A549 (cell line): ENCODE measurements around the gene CR1. TPM values are rescaled to one million over a fixed set of nuclear protein-coding genes. Genes with fewer than 3 reads are reported as not detected.
A peak's percentile ranks its signal among the peaks of the same experiment; 100 is the strongest.
"Not testable (repeated sequence)": the region's sequence is repeated elsewhere in the genome, so short reads cannot be mapped to it uniquely, and the experiment has no call there.

Source experiments
- ATAC-seq, 2 experiments: fragments of 200-7000 bp in 1 of 2; fragments of >200 bp in 1 of 2; cut with Nextera tagmentation in 1 of 2; cut with Tn5 transposase in 1 of 2; 3 replicates each; pipeline versions ENCODE4 v1.8.0 to v1.9.1; 2018 to 2020; ENCODE audit warnings: mild to moderate bottlenecking in 1 of 2, moderate library complexity in 1 of 2
- CTCF ChIA-PET: fragments of 300-600 bp; sonication (Branson Sonifier 250); formaldehyde crosslinking; extraction: SDS; loops from one replicate; lab custom pipeline; 2021; ENCODE audit warnings: antibody characterized with exemption, inconsistent platforms; lab: Yijun Ruan, JAX
- POLR2A ChIA-PET: fragments of 350-600 bp; formaldehyde crosslinking; extraction: SDS; loops from one replicate; lab custom pipeline; 2021; ENCODE audit warnings: antibody characterized with exemption, inconsistent platforms; lab: Yijun Ruan, JAX
- DNase-seq, 2 experiments: peaks; one replicate each; pipeline versions ENCODE4 v3.0.0 to v3.0.0-alpha.2; 2011 to 2016; ENCODE audit warnings: low read depth in 1 of 2, low spot score in 1 of 2
- FAIRE-seq: peaks from 2 replicates; lab custom pipeline; 2011; peaks lifted over from hg19 to GRCh38; lab: Jason Lieb, UNC
- H3K27ac ChIP-seq, 2 experiments: fragments of >200 bp; sonication (Bioruptor Twin); formaldehyde crosslinking; 3 replicates each; pipeline ENCODE4 v1.5.1; 2016 to 2017
- H3K4me1 ChIP-seq: fragments of >200 bp; sonication (Bioruptor Twin); formaldehyde crosslinking; 3 replicates; pipeline ENCODE4 v1.6.1; 2016
- H3K4me2 ChIP-seq: fragments of >200 bp; sonication (Bioruptor Twin); formaldehyde crosslinking; 3 replicates; pipeline ENCODE4 v1.6.1; 2016
- H3K4me3 ChIP-seq: fragments of >200 bp; sonication (Bioruptor Twin); formaldehyde crosslinking; 3 replicates; pipeline ENCODE4 v1.5.1; 2016
- H3K9me3 ChIP-seq: fragments of >200 bp; sonication (Bioruptor Twin); formaldehyde crosslinking; 3 replicates; pipeline ENCODE4 v1.6.1; 2016
- BCL3 ChIP-seq: fragments of >200 bp; sonication (Bioruptor Twin); formaldehyde crosslinking; IDR thresholded peaks from 3 replicates; pipeline ENCODE4 v1.6.1; 2016
- BHLHE40 ChIP-seq: IDR thresholded peaks from 2 replicates; pipeline ENCODE4 v1.6.1; 2012; ENCODE audit warnings: low read depth, low read length, inconsistent platforms
- CHD4 ChIP-seq: fragments of 200-600 bp; sonication (generic); IDR thresholded peaks from 2 replicates; pipeline ENCODE4 v1.6.1; 2016; ENCODE audit warnings: antibody characterized with exemption, mild to moderate bottlenecking, borderline replicate concordance
- CTCF ChIP-seq: fragments of >200 bp; sonication (Bioruptor Twin); formaldehyde crosslinking; IDR thresholded peaks from 3 replicates; pipeline ENCODE4 v1.5.1; 2016
- EHMT2 ChIP-seq: fragments of 200-600 bp; sonication (generic); IDR thresholded peaks from 2 replicates; pipeline ENCODE4 v1.6.1; 2016; ENCODE audit warnings: antibody characterized with exemption, low read depth, mild to moderate bottlenecking, moderate library complexity
- EP300 ChIP-seq, 2 experiments: fragments of >200 bp; sonication (Bioruptor Twin); formaldehyde crosslinking; IDR thresholded peaks; 2 replicates in 1 of 2; 3 replicates in 1 of 2; pipeline ENCODE4 v1.6.1; 2016 to 2017
- FOSL2 ChIP-seq, 2 experiments: fragments of 450-650 bp in 1 of 2; fragments of >200 bp in 1 of 2; sonication (Bioruptor Twin) in 1 of 2; formaldehyde crosslinking; IDR thresholded peaks; 2 replicates each; pipeline versions ENCODE4 v1.5.0 to v1.6.1; 2016 to 2020; ENCODE audit warnings: mild to moderate bottlenecking in 1 of 2, moderate library complexity in 1 of 2
- HES2 ChIP-seq: fragments of >200 bp; sonication (Bioruptor Twin); formaldehyde crosslinking; IDR thresholded peaks from 2 replicates; pipeline ENCODE4 v1.6.1; 2016
- HOXB5 ChIP-seq: fragments of 250-450 bp; sonication (Bioruptor Pico); IDR thresholded peaks from 2 replicates; pipeline ENCODE4 v1.5.0; 2020; ENCODE audit warnings: mild to moderate bottlenecking, moderate library complexity
- JUN ChIP-seq, 2 experiments: fragments of >200 bp; sonication (Bioruptor Twin); formaldehyde crosslinking; IDR thresholded peaks; 2 replicates in 1 of 2; 3 replicates in 1 of 2; pipeline ENCODE4 v1.6.1; 2016 to 2017
- MAFK ChIP-seq: fragments of 450-650 bp; IDR thresholded peaks from 2 replicates; pipeline ENCODE4 v1.6.1; 2014; ENCODE audit not compliant: partially characterized antibody
- MAZ ChIP-seq: fragments of 150-350 bp; IDR thresholded peaks from 2 replicates; pipeline ENCODE4 v1.6.1; 2014; ENCODE audit warnings: antibody characterized with exemption, low read depth, low read length, borderline replicate concordance
- MYC ChIP-seq: IDR thresholded peaks from 2 replicates; pipeline ENCODE4 v1.6.1; 2012; ENCODE audit warnings: mild to moderate bottlenecking, inconsistent platforms, low read length, improper control_type of control experiment, borderline replicate concordance
- NPAS2 ChIP-seq: fragments of 250-450 bp; sonication (Bioruptor Pico); IDR thresholded peaks from 2 replicates; pipeline ENCODE4 v1.8.0; 2022; ENCODE audit warnings: mild to moderate bottlenecking, moderate library complexity, borderline replicate concordance
- POLR2A ChIP-seq: IDR thresholded peaks from 2 replicates; pipeline ENCODE4 v1.6.1; 2012; ENCODE audit warnings: mild to moderate bottlenecking, low read length
- POLR2AphosphoS2 ChIP-seq: conservative IDR thresholded peaks from 2 replicates; pipeline ENCODE4 v1.6.1; 2012; ENCODE audit warnings: low read length, improper control_type of control experiment, inconsistent platforms
- RAD21 ChIP-seq, 2 experiments: fragments of >200 bp in 1 of 2; sonication (Bioruptor Twin) in 1 of 2; formaldehyde crosslinking in 1 of 2; IDR thresholded peaks in 1 of 2; conservative IDR thresholded peaks in 1 of 2; 2 replicates in 1 of 2; 3 replicates in 1 of 2; pipeline ENCODE4 v1.6.1; 2012 to 2018; ENCODE audit warnings: inconsistent platforms in 1 of 2
- SMC3 ChIP-seq: fragments of >200 bp; sonication (Bioruptor Twin); formaldehyde crosslinking; IDR thresholded peaks from 3 replicates; pipeline ENCODE4 v1.6.1; 2018; ENCODE audit warnings: inconsistent platforms
- SREBF2 ChIP-seq: fragments of 450-650 bp; IDR thresholded peaks from 2 replicates; pipeline ENCODE4 v1.6.1; 2014; ENCODE audit warnings: mild to moderate bottlenecking, moderate library complexity
- ZC3H11A ChIP-seq: fragments of 450-650 bp; IDR thresholded peaks from 2 replicates; pipeline ENCODE4 v1.6.1; 2014; ENCODE audit warnings: antibody characterized with exemption, mild to moderate bottlenecking
- ZFP36 ChIP-seq: fragments of 450-650 bp; IDR thresholded peaks from 2 replicates; pipeline ENCODE4 v1.6.1; 2014; ENCODE audit warnings: borderline replicate concordance; ENCODE audit not compliant: partially characterized antibody
- ZNF302 ChIP-seq: fragments of 250-450 bp; sonication (Bioruptor Pico); IDR thresholded peaks from 2 replicates; pipeline ENCODE4 v1.9.0; 2021; ENCODE audit warnings: inconsistent platforms, mild to moderate bottlenecking, moderate library complexity
- ZSCAN20 ChIP-seq: fragments of 250-450 bp; sonication (Bioruptor Pico); IDR thresholded peaks from 2 replicates; pipeline ENCODE4 v1.8.0; 2022; ENCODE audit warnings: mild to moderate bottlenecking, moderate library complexity
- WGBS: methylation state at CpG from one replicate; pipeline ENCODE4 v1.1.6; 2017; ENCODE audit errors: missing lambda C conversion rate; 5-methylcytosine and 5-hydroxymethylcytosine counted together
- polyA plus RNA-seq, 4 experiments: library from polyadenylated mRNA; depleted of rRNA in 3 of 4; stranded (reverse); fragments of >200 nt; fragmentation: RNase III in 1 of 4; extraction: RNeasy Plus Mini Kit Qiagen cat#74134 plus additional on column Dnase treatment in 1 of 4; gene quantifications; 2 replicates in 3 of 4; 3 replicates in 1 of 4; pipeline ENCODE4 v1.2.3, GENCODE V29; 2011 to 2017
- TF ChIP-seq, protein P1 (sequence below): IDR thresholded peaks from 2 replicates; pipeline ENCODE4 v1.6.1; 2012

Gene CR1
- polyA plus RNA-seq, 2 of the 4 experiments (the other 2 are of a cell fraction) = not detected

- ChIA-PET POLR2A (no interaction called here), CTCF (no interaction called here)
- TF ChIP-seq EP300 (IDR thresholded peaks at IDR 0.05) = no peak
- ATAC-seq (no peak), DNase-seq (no peak), FAIRE-seq (no peak)
- WGBS = 47% methylated on average over 1 of the region's 1 CpG
- Histone ChIP-seq H3K4me2 (no peak overlapping the region), H3K4me3 (no peak overlapping the region), H3K4me1 (no peaks in the 10 kb centered on the region), H3K27ac (no peak overlapping the region), H3K9me3 (no peaks in the 10 kb centered on the region)
Measured at GRCh38 chr1:207494171-207494570, 1.8 kb upstream of the CR1 start.

- H3K4me3 ChIP-seq, ATAC-seq, H3K4me2 ChIP-seq, H3K4me1 ChIP-seq, DNase-seq, H3K9me3 ChIP-seq, FAIRE-seq, POLR2A ChIA-PET, CTCF ChIA-PET, H3K27ac ChIP-seq: not testable (repeated sequence)
- 79% methylated on average over 7 of the region's 8 CpGs for WGBS
Measured at GRCh38 chr1:207495281-207495680, 676 bp upstream of the CR1 start.

DNA sequence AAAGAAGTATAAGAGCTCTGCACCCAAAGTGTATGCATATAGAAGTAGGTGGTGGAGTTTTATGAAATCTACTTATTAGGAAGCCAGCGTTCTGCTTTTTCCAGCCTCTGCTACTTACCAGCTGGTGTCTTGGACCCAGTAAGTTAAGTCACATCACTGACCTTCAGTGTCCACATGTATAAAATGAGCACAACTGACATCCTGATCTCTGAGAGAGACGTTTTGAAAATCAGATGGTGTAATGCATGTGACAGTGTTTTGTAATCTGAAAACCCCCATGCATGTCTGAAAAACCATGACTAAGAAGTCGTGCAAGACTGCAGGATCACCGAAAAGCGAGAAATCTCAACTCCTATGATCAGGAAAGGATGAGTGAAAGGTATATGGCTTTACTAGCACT lies 2.0 kb downstream of the CR1 start:
- 39% methylated on average over 5 of the region's 5 CpGs for WGBS
- Histone ChIP-seq H3K27ac (no peak overlapping the region), H3K9me3 (no peaks in the 10 kb centered on the region), H3K4me1 (no peaks in the 10 kb centered on the region), H3K4me3 (no peak overlapping the region), H3K4me2 (no peak overlapping the region)
- FAIRE-seq = no peak
- no peak for ATAC-seq
- POLR2A ChIA-PET = no interaction called here
- CTCF ChIA-PET = interaction anchor here (1.3 to 3.1 kb wide), 5 partner anchors 79 to 1008 kb away, joined by 5 to 44 read pairs (median 10); no protein-coding TSS in a partner anchor
- DNase-seq = no peak
- TF ChIP-seq MYC = no peak
- TF ChIP-seq MAFK = no peak
- TF ChIP-seq, protein P1, sequence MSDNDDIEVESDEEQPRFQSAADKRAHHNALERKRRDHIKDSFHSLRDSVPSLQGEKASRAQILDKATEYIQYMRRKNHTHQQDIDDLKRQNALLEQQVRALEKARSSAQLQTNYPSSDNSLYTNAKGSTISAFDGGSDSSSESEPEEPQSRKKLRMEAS = no peak
- TF ChIP-seq HOXB5 = no peak
- no peak for TF ChIP-seq FOSL2 (IDR thresholded peaks at IDR 0.05)
- TF ChIP-seq FOSL2 (CRISPR knock-in tag; IDR thresholded peaks at IDR 0.05) = no peak
- TF ChIP-seq HES2 = no peak
- no peak for TF ChIP-seq BCL3
- no peak for TF ChIP-seq CTCF
- TF ChIP-seq CHD4 = no peak
- no peak for TF ChIP-seq ZFP36
- TF ChIP-seq EHMT2 = no peak
- no peak for TF ChIP-seq SMC3
- no peak for TF ChIP-seq SREBF2
- no peak for TF ChIP-seq ZNF302
- no peak for TF ChIP-seq ZC3H11A
- no peak for TF ChIP-seq MAZ
- no peak for TF ChIP-seq EP300 (IDR thresholded peaks at IDR 0.05)

DNA sequence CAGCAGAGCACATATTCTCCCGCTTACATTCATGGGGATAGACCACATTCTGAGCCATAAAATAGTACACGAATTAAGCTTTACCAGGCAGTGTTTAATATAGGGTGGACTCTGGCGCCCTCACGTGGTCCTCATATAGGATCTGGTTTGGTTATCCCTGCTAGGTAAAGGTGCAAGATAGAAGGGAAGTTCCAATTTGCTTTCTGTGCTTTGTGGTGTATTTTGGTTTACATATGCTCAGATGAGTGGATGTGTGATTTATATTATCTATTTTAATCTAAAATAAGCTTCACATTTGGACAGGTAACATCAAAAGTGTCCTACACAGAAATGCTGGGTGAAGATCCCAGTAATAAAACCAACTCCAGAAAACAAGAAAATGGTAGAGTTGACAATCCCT lies 3.6 kb downstream of the CR1 start:
- no peak overlapping the region for H3K27ac ChIP-seq
- CTCF ChIA-PET = interaction anchor here (0.6 to 3.1 kb wide), 57 partner anchors 10 to 1054 kb away, joined by 3 to 44 read pairs (median 4); partner anchors contain the start of genes C4BPA, CR2, EIF2D and IL20
- POLR2A ChIA-PET = no interaction called here
- WGBS = under 1% methylated on average over 4 of the region's 4 CpGs
- no peaks in the 10 kb centered on the region for H3K9me3 ChIP-seq
- no peak overlapping the region for H3K4me3 ChIP-seq
- ATAC-seq (peak; percentile 89 to 92), DNase-seq (peak; percentile 55 to 69), FAIRE-seq (no peak)
- no peaks in the 10 kb centered on the region for H3K4me1 ChIP-seq
- no peak overlapping the region for H3K4me2 ChIP-seq
- TF ChIP-seq ZSCAN20 (CRISPR knock-in tag) (no peak), ZFP36 (no peak), SREBF2 (no peak), NPAS2 (CRISPR knock-in tag) (no peak), HES2 (no peak), CTCF (peak; percentile 92), POLR2A (no peak), POLR2AphosphoS2 (no peak), BHLHE40 (no peak), JUN (IDR thresholded peaks at IDR 0.05) (no peak), RAD21 (conservative IDR thresholded peaks at IDR 0.05 in 1 of 2, IDR thresholded peaks at IDR 0.05 in 1 of 2) (peak; percentile 92 to 95), SMC3 (peak; percentile 80)
- TF ChIP-seq, protein P1 = no peak
